ENCODE data around the gene DYNC2LI1.

Gene DYNC2LI1

DNA sequence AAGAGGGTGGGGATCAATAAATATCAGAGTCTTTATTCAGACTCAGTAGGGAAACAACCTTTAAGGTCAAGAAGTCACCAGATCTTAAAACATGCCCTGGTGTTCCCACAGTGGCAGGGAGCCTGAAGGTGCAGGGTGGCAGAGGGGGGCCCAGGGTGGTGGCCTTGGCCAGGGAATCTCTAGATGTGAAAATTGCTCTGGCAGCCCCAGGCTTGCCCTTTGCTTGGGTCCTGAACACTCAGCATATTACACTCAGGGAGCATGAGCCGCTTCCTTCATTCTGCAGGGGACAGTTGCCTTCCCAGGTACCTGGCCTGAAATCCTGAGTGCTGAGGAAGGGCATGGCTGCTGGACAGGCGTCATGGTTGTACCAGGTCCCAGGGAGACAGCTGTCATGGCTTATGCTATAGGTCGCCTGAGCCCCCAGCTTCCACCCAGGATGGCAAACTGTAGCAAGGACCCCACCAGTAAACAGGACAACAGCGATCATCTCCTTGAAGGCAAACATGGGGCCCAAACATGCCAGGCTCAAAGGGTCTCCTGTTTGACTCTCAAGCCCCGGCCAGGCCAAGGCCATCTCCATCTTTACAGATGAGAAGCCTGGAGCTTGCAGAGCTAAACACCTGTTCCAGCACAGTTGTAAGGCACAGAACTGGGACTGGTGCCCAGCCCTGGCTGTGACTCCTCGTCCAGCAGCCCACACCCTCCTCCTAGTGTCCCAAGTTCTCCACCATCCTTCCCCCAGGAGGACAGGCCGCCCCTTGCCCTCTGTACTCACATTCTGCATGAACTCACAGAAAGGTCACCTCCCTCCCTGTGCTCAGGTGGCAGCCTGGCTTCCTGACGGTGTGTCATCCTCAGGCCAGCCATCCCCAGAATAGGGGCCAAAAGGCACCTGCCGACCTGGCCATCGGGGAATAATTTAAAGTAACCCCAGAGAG lies 79.6 kb downstream of the DYNC2LI1 start:
- in situ Hi-C loops (cut with HindIII; ENCODE audit: low sequenced_read_pairs), result no loop called here
- H3K4me3 ChIP-seq (ENCODE audit: low read depth, low read length), result no peak overlapping the region
- TF ChIP-seq, protein P1, sequence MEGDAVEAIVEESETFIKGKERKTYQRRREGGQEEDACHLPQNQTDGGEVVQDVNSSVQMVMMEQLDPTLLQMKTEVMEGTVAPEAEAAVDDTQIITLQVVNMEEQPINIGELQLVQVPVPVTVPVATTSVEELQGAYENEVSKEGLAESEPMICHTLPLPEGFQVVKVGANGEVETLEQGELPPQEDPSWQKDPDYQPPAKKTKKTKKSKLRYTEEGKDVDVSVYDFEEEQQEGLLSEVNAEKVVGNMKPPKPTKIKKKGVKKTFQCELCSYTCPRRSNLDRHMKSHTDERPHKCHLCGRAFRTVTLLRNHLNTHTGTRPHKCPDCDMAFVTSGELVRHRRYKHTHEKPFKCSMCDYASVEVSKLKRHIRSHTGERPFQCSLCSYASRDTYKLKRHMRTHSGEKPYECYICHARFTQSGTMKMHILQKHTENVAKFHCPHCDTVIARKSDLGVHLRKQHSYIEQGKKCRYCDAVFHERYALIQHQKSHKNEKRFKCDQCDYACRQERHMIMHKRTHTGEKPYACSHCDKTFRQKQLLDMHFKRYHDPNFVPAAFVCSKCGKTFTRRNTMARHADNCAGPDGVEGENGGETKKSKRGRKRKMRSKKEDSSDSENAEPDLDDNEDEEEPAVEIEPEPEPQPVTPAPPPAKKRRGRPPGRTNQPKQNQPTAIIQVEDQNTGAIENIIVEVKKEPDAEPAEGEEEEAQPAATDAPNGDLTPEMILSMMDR (IDR thresholded peaks at IDR 0.05; ENCODE audit: low read depth, low read length, missing control alignments), result no peak
- DNase-seq (ENCODE audit: low read depth), result no peak

DNA sequence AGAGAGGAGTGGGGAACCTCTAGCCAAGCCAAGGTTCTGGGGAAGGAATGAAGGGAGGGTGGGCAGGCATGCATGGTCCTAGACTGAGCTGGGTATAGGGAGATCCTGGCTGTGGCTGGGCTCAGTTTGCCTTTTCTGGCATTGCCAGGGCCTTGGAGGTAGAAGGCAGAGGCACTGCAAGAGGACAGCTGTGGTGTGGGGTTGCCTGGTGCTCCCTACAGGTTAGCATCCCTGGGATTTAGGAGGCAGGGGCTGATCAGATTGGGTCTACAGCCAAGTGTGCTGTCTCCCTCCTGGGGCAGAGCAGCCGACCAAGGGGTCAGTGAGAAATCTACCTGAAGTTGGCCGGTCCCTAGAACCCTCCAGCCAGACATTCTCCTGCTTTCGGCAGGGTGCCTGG lies 80.8 kb downstream of the DYNC2LI1 start:
- in situ Hi-C loops (cut with HindIII; ENCODE audit: low sequenced_read_pairs), result no loop called here

DNA sequence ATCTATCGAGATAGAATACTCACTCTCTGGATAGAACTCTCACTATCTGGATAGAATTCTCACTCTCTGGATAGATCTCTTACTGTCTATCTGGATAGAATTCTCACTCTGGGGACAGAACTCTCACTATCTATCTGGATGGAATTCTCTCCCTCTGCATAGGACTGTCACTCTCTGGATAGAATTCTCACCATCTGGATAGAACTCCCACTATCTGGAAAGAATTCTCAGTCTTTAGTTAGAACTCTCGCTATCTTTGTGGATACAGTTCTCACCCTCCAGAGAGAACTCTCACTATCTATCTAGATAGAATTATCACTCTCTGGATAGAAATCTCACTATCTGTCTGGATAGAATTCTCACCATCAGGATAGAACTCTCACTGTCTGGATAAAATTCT lies 81.5 kb downstream of the DYNC2LI1 start:
- in situ Hi-C loops (cut with HindIII; ENCODE audit: low sequenced_read_pairs), result no loop called here
- TF ChIP-seq, protein P1 (IDR thresholded peaks at IDR 0.05; ENCODE audit: low read depth, low read length, missing control alignments), result no peak
- H3K4me3 ChIP-seq (ENCODE audit: low read depth, low read length), result no peak overlapping the region
- no peak for DNase-seq (ENCODE audit: low read depth)

More for the DNA sequence above, 80.8 kb downstream of the DYNC2LI1 start:
- TF ChIP-seq, protein P1 (IDR thresholded peaks at IDR 0.05; ENCODE audit: low read depth, low read length, missing control alignments), result no peak
- no peak for DNase-seq (ENCODE audit: low read depth)
- no peak overlapping the region for H3K4me3 ChIP-seq (ENCODE audit: low read depth, low read length)

All from astrocyte of the cerebellum (primary cell).